Measurements from ENCODE around the gene CCDC158. TPM values are rescaled to one million over a fixed set of nuclear protein-coding genes. Genes with fewer than 3 reads are reported as not detected.

CCDC158 gene
- total and polyA plus RNA-seq, 2 donors from 2014 or later, result 0.24 to 1.0 TPM

DNA sequence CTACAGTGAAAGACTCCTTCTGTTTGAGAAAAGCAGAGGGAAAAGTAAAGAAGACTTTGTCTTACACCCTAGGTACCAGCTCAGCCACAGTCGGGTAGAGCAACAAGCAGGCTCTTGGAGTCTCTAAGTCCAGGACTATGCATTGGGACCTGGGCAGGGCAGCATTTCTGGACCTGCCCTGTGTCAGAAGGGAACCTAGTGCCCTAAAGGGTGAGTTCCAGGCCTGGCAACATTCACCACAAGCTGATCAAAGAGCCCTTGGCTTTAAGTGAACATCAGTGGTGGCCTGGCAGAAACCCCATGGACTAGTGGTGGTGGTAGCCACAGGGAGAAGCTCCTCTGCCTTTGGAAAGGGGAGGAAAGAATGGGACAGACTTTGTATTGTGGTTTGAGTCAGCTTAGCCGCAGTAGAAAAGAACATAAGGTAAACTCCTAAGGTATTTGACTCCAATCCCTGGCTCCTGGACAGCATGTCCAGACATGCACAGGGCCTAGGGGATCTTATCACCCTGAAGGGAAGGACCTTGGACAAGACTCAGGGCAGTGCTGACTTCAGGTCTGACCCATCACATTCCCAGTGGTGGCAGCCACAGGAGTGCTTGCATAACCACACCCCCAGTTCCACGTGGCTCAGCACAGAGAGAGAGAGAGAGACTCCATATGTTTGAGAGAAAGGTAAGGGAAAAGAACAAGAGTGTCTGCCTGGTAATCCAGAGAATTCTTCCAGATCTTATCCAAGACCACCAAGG lies 32.6 kb downstream of the CCDC158 start:
- FAIRE-seq (no peak), DNase-seq (no peak)
- Histone ChIP-seq H3K9ac (ENCODE audit: low read length in 3 of 3) (no peak overlapping the region), H3K27me3 (ENCODE audit: control insufficient read depth, insufficient read depth, low read length) (no peaks in the 10 kb centered on the region), H3K36me3 (ENCODE audit: control insufficient read depth in 2 of 3, insufficient read depth in 3 of 3, low read length in 3 of 3) (no peaks in the 10 kb centered on the region), H3K27ac (ENCODE audit: low read depth in 2 of 2, low read length in 2 of 2) (no peak overlapping the region), H3K9me3 (ENCODE audit: control insufficient read depth in 2 of 3, insufficient read depth in 1 of 3, low read length in 3 of 3) (peaks cover 0 to 5% (median 3%) of the 10 kb centered on the region in 3 donors), H3K4me1 (ENCODE audit: control insufficient read depth in 2 of 3, insufficient read depth in 2 of 3, low read depth in 1 of 3, low read length in 3 of 3) (no peaks in the 10 kb centered on the region), H3K4me3 (ENCODE audit: low read length in 3 of 3) (no peak overlapping the region)
- TF ChIP-seq, protein P1, sequence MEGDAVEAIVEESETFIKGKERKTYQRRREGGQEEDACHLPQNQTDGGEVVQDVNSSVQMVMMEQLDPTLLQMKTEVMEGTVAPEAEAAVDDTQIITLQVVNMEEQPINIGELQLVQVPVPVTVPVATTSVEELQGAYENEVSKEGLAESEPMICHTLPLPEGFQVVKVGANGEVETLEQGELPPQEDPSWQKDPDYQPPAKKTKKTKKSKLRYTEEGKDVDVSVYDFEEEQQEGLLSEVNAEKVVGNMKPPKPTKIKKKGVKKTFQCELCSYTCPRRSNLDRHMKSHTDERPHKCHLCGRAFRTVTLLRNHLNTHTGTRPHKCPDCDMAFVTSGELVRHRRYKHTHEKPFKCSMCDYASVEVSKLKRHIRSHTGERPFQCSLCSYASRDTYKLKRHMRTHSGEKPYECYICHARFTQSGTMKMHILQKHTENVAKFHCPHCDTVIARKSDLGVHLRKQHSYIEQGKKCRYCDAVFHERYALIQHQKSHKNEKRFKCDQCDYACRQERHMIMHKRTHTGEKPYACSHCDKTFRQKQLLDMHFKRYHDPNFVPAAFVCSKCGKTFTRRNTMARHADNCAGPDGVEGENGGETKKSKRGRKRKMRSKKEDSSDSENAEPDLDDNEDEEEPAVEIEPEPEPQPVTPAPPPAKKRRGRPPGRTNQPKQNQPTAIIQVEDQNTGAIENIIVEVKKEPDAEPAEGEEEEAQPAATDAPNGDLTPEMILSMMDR (IDR thresholded peaks at IDR 0.05; ENCODE audit: borderline replicate concordance, extremely low read depth, insufficient read depth), result no peak
- intact Hi-C loops (cut with DNase I), result no loop called here

DNA sequence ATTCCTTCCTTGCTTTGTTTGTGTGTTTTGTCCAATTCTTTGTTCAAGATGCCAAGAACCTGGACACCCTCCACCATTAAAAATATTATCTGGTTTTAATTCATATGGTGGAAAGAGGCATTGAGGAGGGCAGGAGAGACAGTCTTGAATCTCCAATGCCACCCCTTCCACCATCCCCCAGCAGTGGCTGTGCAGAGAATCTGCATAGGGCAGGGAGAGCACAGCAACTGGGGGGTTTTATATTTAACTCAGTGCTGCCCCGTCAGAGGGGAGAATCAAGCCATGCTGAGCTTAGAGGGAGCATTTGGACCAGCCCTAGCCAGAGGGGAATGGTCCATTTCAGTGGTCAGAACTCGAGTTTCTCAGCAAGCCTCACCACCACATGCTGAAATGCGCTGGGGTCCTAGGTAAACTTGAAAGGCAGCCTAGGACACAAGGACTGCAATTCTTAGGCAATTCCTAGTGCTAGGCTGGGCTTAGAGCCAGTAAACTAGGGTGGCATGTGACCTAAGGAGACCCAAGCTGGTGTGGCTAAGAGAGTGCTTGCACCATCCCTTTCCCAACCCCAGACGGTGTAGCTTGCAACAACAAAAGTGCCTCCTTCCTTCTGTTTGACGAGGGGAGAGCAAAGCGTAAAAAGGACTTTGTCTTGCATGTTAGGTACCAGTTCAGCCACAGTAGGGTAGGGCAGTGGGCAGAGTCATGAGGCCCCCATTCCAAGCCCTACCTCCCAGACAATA lies 34.2 kb downstream of the CCDC158 start:
- Histone ChIP-seq H3K9ac (ENCODE audit: low read length in 3 of 3) (no peak overlapping the region), H3K27ac (ENCODE audit: low read depth in 2 of 2, low read length in 2 of 2) (no peak overlapping the region), H3K27me3 (ENCODE audit: control insufficient read depth, insufficient read depth, low read length) (no peaks in the 10 kb centered on the region), H3K4me3 (ENCODE audit: low read length in 3 of 3) (no peak overlapping the region), H3K9me3 (ENCODE audit: control insufficient read depth in 2 of 3, insufficient read depth in 1 of 3, low read length in 3 of 3) (peaks cover 0 to 3% (median 0%) of the 10 kb centered on the region in 3 donors), H3K4me1 (ENCODE audit: control insufficient read depth in 2 of 3, insufficient read depth in 2 of 3, low read depth in 1 of 3, low read length in 3 of 3) (no peaks in the 10 kb centered on the region), H3K36me3 (ENCODE audit: control insufficient read depth in 2 of 3, insufficient read depth in 3 of 3, low read length in 3 of 3) (no peaks in the 10 kb centered on the region)
- TF ChIP-seq, protein P1 (IDR thresholded peaks at IDR 0.05; ENCODE audit: borderline replicate concordance, extremely low read depth, insufficient read depth), result no peak
- DNase-seq (no peak), FAIRE-seq (no peak)
- intact Hi-C loops (cut with DNase I), result no loop called here

DNA sequence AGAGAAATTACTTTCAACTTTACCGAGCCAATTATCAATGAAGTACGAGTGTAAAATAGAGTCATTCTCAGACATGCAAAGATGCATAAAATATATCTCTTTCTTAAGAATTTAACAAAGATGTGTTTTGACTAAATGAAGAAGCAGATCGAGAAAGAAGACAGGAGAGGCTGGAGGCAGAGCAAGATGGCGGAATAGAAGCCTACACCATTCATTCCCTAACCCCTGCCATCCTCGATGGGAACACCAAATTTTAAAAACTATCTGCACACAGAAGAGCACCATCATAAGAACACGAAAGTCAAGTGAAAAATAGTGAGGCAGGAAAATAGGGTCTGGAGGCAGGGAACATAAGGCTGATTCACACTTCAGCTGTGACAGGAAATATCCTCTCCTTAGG lies 35.0 kb downstream of the CCDC158 start:
- Histone ChIP-seq H3K4me1 (ENCODE audit: control insufficient read depth in 2 of 3, insufficient read depth in 2 of 3, low read depth in 1 of 3, low read length in 3 of 3) (peaks cover 0 to 3% (median 0%) of the 10 kb centered on the region in 3 donors), H3K27me3 (ENCODE audit: control insufficient read depth, insufficient read depth, low read length) (no peaks in the 10 kb centered on the region), H3K27ac (ENCODE audit: low read depth in 2 of 2, low read length in 2 of 2) (no peak overlapping the region), H3K9ac (ENCODE audit: low read length in 3 of 3) (no peak overlapping the region), H3K9me3 (ENCODE audit: control insufficient read depth in 2 of 3, insufficient read depth in 1 of 3, low read length in 3 of 3) (peaks cover 0 to 3% (median 0%) of the 10 kb centered on the region in 3 donors), H3K36me3 (ENCODE audit: control insufficient read depth in 2 of 3, insufficient read depth in 3 of 3, low read length in 3 of 3) (no peaks in the 10 kb centered on the region), H3K4me3 (ENCODE audit: low read length in 3 of 3) (no peak overlapping the region)
- FAIRE-seq (no peak), DNase-seq (no peak)
- TF ChIP-seq, protein P1 (IDR thresholded peaks at IDR 0.05; ENCODE audit: borderline replicate concordance, extremely low read depth, insufficient read depth), result no peak
- intact Hi-C loops (cut with DNase I), result no loop called here

All from kidney (tissue), 14 donors.